BJ (cell line): ENCODE measurements around the gene CEP63. TPM values are rescaled to one million over a fixed set of nuclear protein-coding genes. Genes with fewer than 3 reads are reported as not detected.

ENCODE experiments used
- CTCF ChIA-PET: fragments of 350-600 bp; formaldehyde crosslinking; extraction: SDS; loops from one replicate; lab custom pipeline; 2021; ENCODE audit warnings: antibody characterized with exemption, inconsistent platforms; lab: Yijun Ruan, JAX
- POLR2A ChIA-PET: fragments of 300-600 bp; sonication (Branson Sonifier 250); formaldehyde crosslinking; extraction: SDS; loops from one replicate; lab custom pipeline; 2021; ENCODE audit warnings: antibody characterized with exemption; lab: Charles Lee
- DNase-seq: peaks from one replicate; pipeline ENCODE4 v3.0.0-alpha.2; 2011; ENCODE audit warnings: low read depth
- H3K27me3 ChIP-seq: 2 replicates; pipeline ENCODE4 v1.6.0; 2011; ENCODE audit warnings: low read length; ENCODE audit not compliant: control insufficient read depth, insufficient read depth
- H3K36me3 ChIP-seq: 2 replicates; pipeline ENCODE4 v1.5.1; 2011; ENCODE audit warnings: low read length; ENCODE audit not compliant: control insufficient read depth, insufficient read depth
- H3K4me3 ChIP-seq: 2 replicates; pipeline ENCODE4 v1.5.1; 2011; ENCODE audit warnings: low read depth, mild to moderate bottlenecking, control low read depth, low read length
- CTCF ChIP-seq: IDR thresholded peaks from 2 replicates; pipeline ENCODE4 v1.5.1; 2011; ENCODE audit warnings: low read depth, mild to moderate bottlenecking, control low read depth, inconsistent platforms, low read length, moderate library complexity; ENCODE audit not compliant: insufficient read depth
- polyA plus RNA-seq: library from polyadenylated mRNA; depleted of rRNA; stranded (reverse); fragments of >200 nt; gene quantifications from 2 replicates; pipeline ENCODE4 v1.2.3, GENCODE V29; 2011

The CEP63 gene
- polyA plus RNA-seq, 1 experiment = 6.4 TPM

DNA sequence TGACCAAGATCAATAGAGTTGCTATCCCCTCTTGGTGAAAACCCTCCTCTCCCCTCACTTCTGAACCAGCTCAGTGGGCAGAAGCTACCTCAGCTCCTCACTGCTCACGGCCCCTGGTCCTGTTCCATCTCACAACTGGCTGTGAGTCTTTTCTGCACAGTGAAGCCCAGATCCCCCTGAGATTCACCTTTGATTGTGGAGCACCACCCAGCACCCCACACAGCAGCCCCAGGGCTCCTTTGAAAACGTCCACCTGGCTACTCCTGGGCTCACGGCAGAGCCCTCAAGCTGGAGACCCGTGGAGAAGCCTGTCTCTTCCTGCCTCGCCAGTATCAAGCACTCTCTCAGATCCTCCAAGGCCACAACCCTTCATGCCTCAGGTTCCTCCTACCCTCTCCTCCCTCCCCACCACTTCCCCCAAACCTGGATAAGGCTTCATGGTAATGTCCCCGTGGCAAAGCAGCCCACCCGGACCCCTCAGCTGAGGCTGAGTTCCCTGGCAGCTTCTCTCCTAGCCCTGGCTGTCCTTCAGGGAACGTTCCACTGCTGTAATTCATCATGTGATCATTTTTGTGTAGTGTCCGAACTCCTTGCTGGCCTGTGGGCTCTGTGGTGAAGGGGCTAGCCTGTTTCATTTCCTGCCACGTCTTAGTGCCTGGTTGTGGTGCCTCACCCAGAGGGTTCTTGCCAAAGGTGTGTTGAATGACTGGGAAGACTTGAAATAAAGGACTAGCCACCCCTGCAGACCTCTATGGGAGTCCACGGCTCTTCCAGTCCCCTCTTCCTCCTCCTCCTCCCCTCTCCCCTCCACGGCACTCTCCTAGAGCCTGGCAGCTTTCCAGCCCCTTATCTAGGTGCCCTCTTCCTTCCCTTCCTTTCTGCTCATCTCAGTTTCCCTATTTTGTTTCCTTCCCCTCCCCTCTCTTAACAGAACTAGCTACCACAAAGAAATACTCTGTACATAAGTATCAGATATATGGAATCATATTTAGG lies 120.5 kb downstream of the CEP63 start:
- DNase-seq = no peak
- Histone ChIP-seq H3K27me3 (peaks cover 4% of the 10 kb centered on the region), H3K36me3 (no peaks in the 10 kb centered on the region), H3K4me3 (no peak overlapping the region)
- CTCF ChIA-PET = interaction anchor here (0.7 to 2.1 kb wide), 5 partner anchors 24 to 676 kb away, joined by 3 to 9 read pairs (median 3); no protein-coding TSS in a partner anchor
- no peak for TF ChIP-seq CTCF
- POLR2A ChIA-PET = no interaction called here

GRCh38 chr3:134607054-134608022 lies 121.5 kb downstream of the CEP63 start:
- Histone ChIP-seq H3K36me3 (no peaks in the 10 kb centered on the region), H3K27me3 (peaks cover 4% of the 10 kb centered on the region), H3K4me3 (no peak overlapping the region)
- no peak for TF ChIP-seq CTCF
- DNase-seq = no peak
- ChIA-PET CTCF (interaction anchor here (0.7 to 2.1 kb wide), 5 partner anchors 12 to 677 kb away, joined by 3 to 9 read pairs (median 3); no protein-coding TSS in a partner anchor), POLR2A (no interaction called here)

DNA sequence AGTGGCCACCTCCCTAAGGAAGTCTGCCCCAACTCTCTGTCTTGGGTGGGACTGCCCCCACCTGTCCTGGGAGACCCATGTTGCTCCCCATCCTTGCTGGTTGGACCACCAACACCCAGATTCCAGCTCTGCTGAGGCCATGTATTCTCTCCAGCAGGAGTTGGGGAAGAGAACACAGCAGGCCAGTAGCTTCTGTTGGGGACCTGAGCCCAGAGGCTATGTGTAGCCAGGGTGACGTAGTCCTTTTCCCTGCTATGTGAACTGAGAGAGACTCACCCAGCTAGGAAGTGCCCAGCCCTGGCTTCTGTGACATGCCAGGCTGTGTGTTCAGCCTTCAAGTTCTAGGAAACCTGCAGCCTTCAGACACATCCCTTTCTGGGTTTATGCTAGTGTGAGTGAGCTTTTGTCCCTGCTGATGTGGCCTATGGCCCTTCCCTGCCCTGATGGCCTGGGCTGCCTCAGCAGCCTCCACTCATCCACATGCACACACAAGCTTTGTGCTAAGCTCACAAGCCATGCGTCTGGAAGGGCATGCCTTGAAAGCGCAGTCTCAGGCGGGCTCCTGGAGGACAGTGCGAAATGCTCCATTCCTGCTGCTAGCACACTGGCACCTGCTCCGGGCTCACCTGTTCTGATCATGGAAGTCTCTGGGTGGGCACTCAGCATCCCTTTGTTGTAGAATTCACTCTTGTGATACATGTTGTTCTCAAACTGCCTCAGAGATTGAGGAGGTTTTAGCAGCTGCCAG lies 122.3 kb downstream of the CEP63 start:
- CTCF ChIA-PET = interaction anchor here (0.8 to 2.1 kb wide), 3 partner anchors 13 to 147 kb away, joined by 3 to 9 read pairs (median 7); no protein-coding TSS in a partner anchor
- H3K36me3 ChIP-seq = no peaks in the 10 kb centered on the region

More for the DNA sequence above, 122.3 kb downstream of the CEP63 start:
- Histone ChIP-seq H3K27me3 (peaks cover 2% of the 10 kb centered on the region; the same call in 1 of the 2 replicates), H3K4me3 (no peak overlapping the region)
- no peak for TF ChIP-seq CTCF
- POLR2A ChIA-PET = no interaction called here
- no peak for DNase-seq
